Muscle layer of duodenum (tissue), 2 donors: ENCODE measurements around the gene MEGF9.

Experiments
- H3K27ac ChIP-seq: one replicate; pipeline ENCODE4 v1.7.0; 2013; ENCODE audit warnings: mild to moderate bottlenecking, low read length
- H3K27me3 ChIP-seq: one replicate; pipeline ENCODE4 v1.7.0; 2013; ENCODE audit warnings: low read depth, mild to moderate bottlenecking, control low read depth, low read length
- H3K36me3 ChIP-seq, 2 donors: one replicate each; pipeline ENCODE4 v1.7.0; 2013; ENCODE audit warnings: low read length in 2 of 2, control low read depth in 1 of 2, mild to moderate bottlenecking in 1 of 2; ENCODE audit not compliant: insufficient read depth in 2 of 2, control insufficient read depth in 1 of 2
- H3K4me1 ChIP-seq, 2 donors: one replicate each; pipeline ENCODE4 v1.7.0; 2013; ENCODE audit warnings: low read length in 2 of 2, mild to moderate bottlenecking in 2 of 2, control low read depth in 1 of 2, moderate library complexity in 1 of 2; ENCODE audit not compliant: insufficient read depth in 2 of 2, control insufficient read depth in 1 of 2
- H3K4me3 ChIP-seq, 2 donors: one replicate each; pipeline ENCODE4 v1.7.0; 2013; ENCODE audit warnings: low read length in 2 of 2, low read depth in 1 of 2, mild to moderate bottlenecking in 1 of 2
- H3K9me3 ChIP-seq, 2 donors: one replicate each; pipeline ENCODE4 v1.7.0; 2013; ENCODE audit warnings: low read length in 2 of 2, control low read depth in 1 of 2, mild to moderate bottlenecking in 1 of 2; ENCODE audit not compliant: control insufficient read depth in 1 of 2
- donor health status: healthy.

The MEGF9 gene

DNA sequence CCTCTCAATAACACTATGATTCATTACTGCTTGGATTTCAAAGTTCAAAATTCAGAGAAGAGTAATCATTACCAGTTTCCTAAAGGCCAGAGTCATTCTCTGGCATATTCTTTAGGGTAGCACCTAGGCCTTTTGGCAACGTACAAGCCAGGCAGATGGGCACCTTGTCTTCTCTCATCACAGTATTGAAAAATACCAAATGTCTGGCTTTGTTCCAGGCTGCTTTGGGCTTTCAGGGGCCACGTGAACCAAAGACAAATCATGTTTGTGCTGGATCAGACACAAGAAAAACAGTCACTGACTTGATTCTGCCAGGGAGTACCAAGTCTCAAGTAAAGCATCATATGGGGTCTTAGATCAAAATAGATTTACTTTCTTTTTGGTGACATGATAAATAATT, 15.5 kb downstream of the MEGF9 start:
- Histone ChIP-seq H3K4me3 (no peak overlapping the region), H3K27me3 (no peaks in the 10 kb centered on the region), H3K36me3 (no peaks in the 10 kb centered on the region), H3K9me3 (no peaks in the 10 kb centered on the region), H3K4me1 (peaks cover 2 to 5% of the 10 kb centered on the region in 2 donors), H3K27ac (no peak overlapping the region)

DNA sequence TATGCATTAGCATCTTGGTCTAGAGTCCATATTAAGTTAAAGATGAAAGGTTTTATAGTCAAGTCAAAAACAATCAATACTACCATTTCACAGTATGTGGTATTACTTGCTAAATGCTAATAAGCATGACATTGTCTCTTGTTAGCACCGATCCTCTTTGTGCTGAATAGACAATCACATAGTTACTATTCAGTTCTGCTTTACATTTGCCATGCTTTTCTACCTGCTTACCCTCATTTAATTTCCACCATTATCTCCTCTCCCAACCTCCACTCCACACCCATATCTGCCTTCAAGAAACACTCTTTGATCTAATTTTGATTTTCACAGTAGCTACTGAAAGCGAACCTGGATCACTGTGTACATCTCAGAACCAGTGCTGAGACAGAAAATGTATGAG, 16.8 kb downstream of the MEGF9 start:
- no peak overlapping the region for H3K27ac ChIP-seq
- no peaks in the 10 kb centered on the region for H3K9me3 ChIP-seq
- no peak overlapping the region for H3K4me3 ChIP-seq
- H3K36me3 ChIP-seq = no peaks in the 10 kb centered on the region
- H3K4me1 ChIP-seq = peaks cover 4 to 5% of the 10 kb centered on the region in 2 donors
- no peaks in the 10 kb centered on the region for H3K27me3 ChIP-seq

DNA sequence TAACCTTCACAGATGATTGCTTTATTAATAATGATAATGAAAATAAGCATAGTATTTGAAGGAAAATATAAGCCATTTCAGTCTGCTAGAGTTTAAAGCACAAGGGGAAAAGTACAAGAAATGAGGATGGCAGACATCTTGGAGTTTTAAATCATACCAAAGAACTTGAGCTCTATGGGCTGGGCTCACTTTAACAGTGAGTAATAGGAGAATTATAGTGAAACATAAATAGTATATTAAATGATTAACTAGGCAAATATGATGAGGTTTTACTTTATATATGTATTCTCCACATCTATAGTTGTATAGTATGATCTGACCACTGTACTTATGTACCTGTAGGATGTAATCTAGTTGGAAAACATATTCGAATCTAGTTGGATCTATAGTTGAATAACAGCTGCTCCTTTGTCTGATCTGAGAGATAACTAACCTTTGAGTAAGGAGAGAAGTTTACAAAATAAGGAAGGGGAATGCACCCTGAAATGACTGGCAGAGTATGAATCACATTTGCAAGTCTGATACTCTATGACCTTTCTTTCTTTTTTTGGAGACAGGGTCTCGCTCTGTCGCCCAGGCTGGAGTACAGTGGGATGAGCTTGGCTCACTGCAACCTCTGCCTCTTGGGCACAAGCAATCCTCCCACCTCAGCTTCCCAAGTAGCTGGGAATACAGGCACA, 17.6 kb downstream of the MEGF9 start:
- Histone ChIP-seq H3K36me3 (no peaks in the 10 kb centered on the region), H3K4me3 (no peak overlapping the region), H3K27me3 (no peaks in the 10 kb centered on the region), H3K9me3 (no peaks in the 10 kb centered on the region), H3K27ac (no peak overlapping the region), H3K4me1 (peaks cover 4 to 5% of the 10 kb centered on the region in 2 donors)

DNA sequence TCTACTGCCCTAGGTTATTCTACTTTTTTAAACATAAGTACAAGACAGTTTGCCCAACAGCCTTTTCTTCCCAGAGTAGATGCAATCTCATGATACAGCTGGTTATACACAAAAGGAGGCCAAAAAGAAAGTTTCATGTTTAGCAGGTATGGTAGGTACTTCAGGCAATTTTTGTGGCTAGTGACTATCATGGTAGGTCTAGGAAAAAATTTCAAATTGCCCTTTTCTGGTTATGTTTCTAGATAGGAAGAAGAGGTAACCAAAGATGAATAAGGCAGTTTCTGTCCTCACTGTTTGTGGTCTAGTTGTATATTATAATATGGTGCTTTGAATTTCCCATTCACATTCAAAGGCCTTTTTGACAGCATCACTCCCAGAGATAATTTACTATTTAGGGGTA, 19.7 kb downstream of the MEGF9 start:
- peaks cover 4 to 11% of the 10 kb centered on the region in 2 donors for H3K4me1 ChIP-seq
- no peaks in the 10 kb centered on the region for H3K36me3 ChIP-seq
- no peaks in the 10 kb centered on the region for H3K9me3 ChIP-seq
- H3K27ac ChIP-seq = no peak overlapping the region
- H3K27me3 ChIP-seq = no peaks in the 10 kb centered on the region
- no peak overlapping the region for H3K4me3 ChIP-seq

DNA sequence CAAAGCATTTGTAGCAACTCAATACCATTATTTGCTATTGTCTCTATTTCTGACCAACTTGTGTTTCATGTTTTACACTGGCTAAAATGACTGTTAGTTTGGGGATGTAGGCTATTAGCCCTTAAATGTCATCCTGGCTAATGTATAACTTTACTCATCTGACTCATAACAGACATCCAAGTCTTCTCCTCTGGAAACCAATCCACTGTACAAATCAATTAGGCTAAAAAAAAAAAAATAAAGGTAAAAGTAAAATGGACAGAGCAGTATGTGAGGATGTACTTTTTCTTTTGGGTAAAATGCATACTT, 20.6 kb downstream of the MEGF9 start:
- no peak overlapping the region for H3K27ac ChIP-seq
- H3K4me3 ChIP-seq = no peak overlapping the region
- peaks cover 4 to 16% of the 10 kb centered on the region in 2 donors for H3K4me1 ChIP-seq
- H3K9me3 ChIP-seq = no peaks in the 10 kb centered on the region
- H3K36me3 ChIP-seq = no peaks in the 10 kb centered on the region
- no peaks in the 10 kb centered on the region for H3K27me3 ChIP-seq

DNA sequence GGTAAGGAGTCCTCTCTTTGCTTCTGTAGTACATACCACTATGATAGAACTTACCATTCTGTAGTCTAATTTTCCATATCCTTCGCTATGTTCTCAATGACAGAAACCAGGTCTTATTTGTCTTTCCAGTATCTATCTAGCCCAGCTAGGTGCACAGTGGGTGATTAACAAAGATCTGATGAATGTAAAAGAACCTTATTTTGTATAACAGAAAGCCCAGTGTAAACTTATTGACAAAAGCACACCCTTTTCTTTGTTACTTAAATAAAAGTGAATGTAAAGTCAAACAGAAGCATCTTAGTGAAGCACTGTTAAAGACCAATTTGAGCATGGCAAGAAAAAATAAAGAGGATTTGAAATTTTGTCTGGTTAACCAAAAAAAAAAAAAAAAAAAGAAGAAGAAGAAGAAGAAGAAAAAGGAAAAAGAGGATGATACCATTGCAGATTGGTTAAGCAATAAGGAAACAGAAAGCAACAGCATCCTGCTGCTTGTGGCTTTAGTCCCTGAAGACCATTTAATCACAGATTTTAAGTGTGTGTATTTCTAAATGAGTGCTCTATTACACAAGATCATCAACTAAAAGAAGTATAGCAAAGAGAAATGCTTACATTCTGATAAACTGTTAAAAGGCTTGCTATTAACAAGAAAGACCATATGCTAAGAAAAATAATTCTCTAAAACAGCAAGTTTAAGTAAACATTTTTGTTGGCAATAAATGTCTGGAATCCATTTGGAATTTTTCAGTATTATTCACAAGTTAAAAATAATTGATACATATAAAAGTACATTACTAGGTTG, 21.2 kb downstream of the MEGF9 start:
- Histone ChIP-seq H3K36me3 (no peaks in the 10 kb centered on the region), H3K27ac (no peak overlapping the region), H3K9me3 (no peaks in the 10 kb centered on the region), H3K4me3 (no peak overlapping the region), H3K4me1 (peaks cover 4 to 16% of the 10 kb centered on the region in 2 donors), H3K27me3 (no peaks in the 10 kb centered on the region)

DNA sequence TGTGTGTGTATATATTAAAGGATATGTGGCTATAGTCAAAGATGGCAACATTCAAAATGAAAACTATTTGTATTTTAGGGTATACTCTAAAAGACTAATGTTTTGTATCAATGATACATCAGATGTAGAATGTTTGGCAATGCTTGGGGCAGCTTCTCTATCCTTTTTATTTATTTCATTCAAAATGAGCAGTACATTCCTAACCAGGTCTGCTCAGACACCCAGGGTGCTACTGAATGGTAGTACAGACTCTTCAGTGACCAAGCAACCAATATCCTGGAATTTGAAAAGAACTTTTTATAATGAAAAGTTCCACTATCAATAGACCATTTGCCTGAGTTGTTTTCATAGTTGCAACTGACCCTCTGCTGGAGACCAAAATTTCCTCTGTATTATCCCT, 23.9 kb downstream of the MEGF9 start:
- Histone ChIP-seq H3K4me3 (no peak overlapping the region), H3K4me1 (peaks cover 4 to 18% of the 10 kb centered on the region in 2 donors), H3K36me3 (no peaks in the 10 kb centered on the region), H3K27ac (no peak overlapping the region), H3K9me3 (no peaks in the 10 kb centered on the region), H3K27me3 (no peaks in the 10 kb centered on the region)

DNA sequence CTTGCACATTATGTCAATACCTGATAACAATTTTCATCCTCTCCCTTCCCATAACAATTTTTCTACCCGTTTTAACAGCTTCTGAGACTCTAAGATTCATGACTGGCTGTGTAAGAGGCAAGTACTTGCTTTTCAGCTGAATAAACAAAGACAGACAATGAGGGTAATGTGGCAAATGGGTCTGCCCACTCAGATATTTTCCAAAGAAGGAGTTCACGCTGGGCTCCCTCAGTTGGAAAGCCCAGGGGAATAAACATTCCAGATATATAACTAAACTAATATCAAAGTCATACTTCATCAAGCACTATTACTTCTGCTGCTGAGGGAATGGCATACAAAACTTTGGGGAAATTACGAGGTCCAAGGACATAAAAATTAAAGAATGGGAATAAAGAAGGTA, 24.4 kb downstream of the MEGF9 start:
- H3K4me1 ChIP-seq = peaks cover 4 to 21% of the 10 kb centered on the region in 2 donors

DNA sequence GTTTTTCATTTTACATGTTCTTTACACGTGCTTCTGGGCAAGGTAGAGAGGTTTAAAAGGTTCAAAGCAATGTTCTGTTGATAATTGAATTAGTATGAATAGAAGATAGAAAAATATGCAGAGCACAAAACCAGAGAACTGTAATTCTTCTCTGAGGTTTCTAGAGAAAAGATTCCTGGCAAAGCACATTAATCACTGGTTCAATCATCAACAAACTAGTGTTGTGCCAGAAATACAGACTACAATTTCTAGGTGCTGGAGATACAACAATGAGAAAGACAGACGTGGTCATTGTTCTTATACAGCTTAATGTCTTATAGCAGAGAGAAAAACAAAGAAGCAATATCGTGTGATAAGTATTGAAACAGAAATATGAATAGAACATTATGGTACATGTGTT, 25.5 kb downstream of the MEGF9 start:
- no peak overlapping the region for H3K27ac ChIP-seq
- no peak overlapping the region for H3K4me3 ChIP-seq
- peaks cover 3 to 27% of the 10 kb centered on the region in 2 donors for H3K4me1 ChIP-seq
- H3K36me3 ChIP-seq = no peaks in the 10 kb centered on the region
- H3K27me3 ChIP-seq = no peaks in the 10 kb centered on the region
- H3K9me3 ChIP-seq = no peaks in the 10 kb centered on the region

More for the DNA sequence above, 24.4 kb downstream of the MEGF9 start:
- Histone ChIP-seq H3K27me3 (no peaks in the 10 kb centered on the region), H3K36me3 (no peaks in the 10 kb centered on the region), H3K4me3 (no peak overlapping the region), H3K9me3 (no peaks in the 10 kb centered on the region), H3K27ac (no peak overlapping the region)

DNA sequence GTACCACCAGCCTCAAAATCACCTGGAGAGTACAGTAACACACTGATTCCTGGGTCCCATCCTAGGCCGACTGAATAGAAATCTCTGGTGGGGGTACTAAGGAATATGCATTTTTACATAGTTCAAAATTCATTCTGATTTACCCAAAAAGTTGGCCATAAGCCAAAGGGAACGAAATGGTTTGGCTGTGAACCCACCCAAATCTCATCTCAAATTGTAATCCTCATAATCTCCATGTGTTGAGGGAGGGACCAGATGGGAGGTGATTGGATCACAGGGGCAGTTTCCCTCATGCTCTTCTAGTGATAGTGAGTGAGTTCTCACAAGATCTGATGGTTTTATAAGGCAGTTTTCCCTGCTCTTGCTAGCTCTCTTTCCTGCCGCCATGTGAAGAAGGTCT, 31.1 kb downstream of the MEGF9 start:
- peaks cover 3 to 11% of the 10 kb centered on the region in 2 donors for H3K4me1 ChIP-seq

DNA sequence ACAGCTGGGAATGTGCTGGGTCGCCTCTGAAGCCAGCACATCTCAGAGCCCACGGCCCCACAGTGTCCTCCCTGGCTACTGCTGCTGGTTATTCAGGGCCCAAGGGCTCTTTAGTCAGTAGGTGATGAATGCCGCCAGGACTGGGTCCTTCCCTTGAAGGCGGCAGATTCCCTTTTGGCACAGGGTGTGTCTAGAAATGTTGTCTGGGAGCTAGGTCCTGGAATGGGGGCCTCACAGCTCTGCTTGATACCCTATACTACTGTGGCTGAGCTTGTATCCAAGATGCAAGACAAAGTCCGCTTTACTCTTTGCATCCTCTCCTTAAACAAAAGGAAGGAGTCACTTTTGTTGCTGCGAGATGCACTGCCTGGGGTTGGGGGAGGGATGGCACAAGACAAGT, 33.1 kb downstream of the MEGF9 start:
- Histone ChIP-seq H3K27ac (no peak overlapping the region), H3K9me3 (no peaks in the 10 kb centered on the region), H3K36me3 (no peaks in the 10 kb centered on the region), H3K4me3 (no peak overlapping the region), H3K4me1 (peaks cover 3 to 11% of the 10 kb centered on the region in 2 donors), H3K27me3 (no peaks in the 10 kb centered on the region)

More for the DNA sequence above, 31.1 kb downstream of the MEGF9 start:
- Histone ChIP-seq H3K27me3 (no peaks in the 10 kb centered on the region), H3K4me3 (no peak overlapping the region), H3K9me3 (no peaks in the 10 kb centered on the region), H3K27ac (no peak overlapping the region), H3K36me3 (no peaks in the 10 kb centered on the region)
